Stimulated activated CD4-positive, alpha-beta T cell treated with anti-CD3 and anti-CD28 coated beads, Interleukin-15, amount 100 ng/mL, for 24 hours (primary cell): ENCODE data around the gene NCOA6.
"Not testable (repeated sequence)": the region's sequence is repeated elsewhere in the genome, so short reads cannot be mapped to it uniquely, and the experiment has no call there.

Experiments used
- DNase-seq: peaks from one replicate; pipeline ENCODE4 v3.0.0-alpha.2; 2020

Gene NCOA6

GRCh38 chr20:34773726-34774125 lies 51.7 kb downstream of the NCOA6 start:
- DNase-seq = no peak

- no peak for DNase-seq
These were observed 53.0 kb downstream of the NCOA6 start for GRCh38 chr20:34772437-34772836.

GRCh38 chr20:34771680-34772081 lies 53.8 kb downstream of the NCOA6 start:
- no peak for DNase-seq

GRCh38 chr20:34768096-34768495 lies 57.4 kb downstream of the NCOA6 start:
- no peak for DNase-seq

GRCh38 chr20:34762031-34762555 lies 63.4 kb downstream of the NCOA6 start:
- no peak for DNase-seq

GRCh38 chr20:34755367-34755766 lies 70.1 kb downstream of the NCOA6 start:
- DNase-seq = no peak

- no peak for DNase-seq
These were observed 70.8 kb downstream of the NCOA6 start for GRCh38 chr20:34754611-34755010.

- no peak for DNase-seq
These were observed 71.6 kb downstream of the NCOA6 start for GRCh38 chr20:34753706-34754461.

- no peak for DNase-seq
These were observed 74.0 kb downstream of the NCOA6 start for GRCh38 chr20:34751453-34751852.

- DNase-seq = no peak
These were observed 75.0 kb downstream of the NCOA6 start for GRCh38 chr20:34750484-34750883.

- no peak for DNase-seq
These were observed 76.7 kb downstream of the NCOA6 start for GRCh38 chr20:34748709-34749108.

- DNase-seq = no peak
These were observed 78.0 kb downstream of the NCOA6 start for GRCh38 chr20:34747479-34747878.

GRCh38 chr20:34746674-34747073 lies 78.8 kb downstream of the NCOA6 start:
- DNase-seq = no peak

- DNase-seq = no peak
These were observed 80.6 kb downstream of the NCOA6 start for GRCh38 chr20:34744847-34745246.

GRCh38 chr20:34744340-34744739 lies 81.1 kb downstream of the NCOA6 start:
- DNase-seq = no peak

GRCh38 chr20:34743039-34743438 lies 82.4 kb downstream of the NCOA6 start:
- no peak for DNase-seq

GRCh38 chr20:34736106-34736735 lies 89.2 kb downstream of the NCOA6 start:
- DNase-seq = no peak

GRCh38 chr20:34732523-34732922 lies 92.9 kb downstream of the NCOA6 start:
- no peak for DNase-seq

- no peak for DNase-seq
These were observed 96.0 kb downstream of the NCOA6 start for GRCh38 chr20:34729416-34729815.

- DNase-seq = no peak
These were observed 101.3 kb downstream of the NCOA6 start for GRCh38 chr20:34724172-34724571.

- DNase-seq = not testable (repeated sequence)
These were observed 102.9 kb downstream of the NCOA6 start for GRCh38 chr20:34722560-34722959.

GRCh38 chr20:34720266-34720665 lies 105.2 kb downstream of the NCOA6 start:
- no peak for DNase-seq

GRCh38 chr20:34719242-34720017 lies 106.0 kb downstream of the NCOA6 start:
- DNase-seq = not testable (repeated sequence)
